ENCODE data around the gene MAP3K6.

MAP3K6 gene

GRCh38 chr1:27383661-27384060 lies 16.9 kb upstream of the MAP3K6 start:
- TF ChIP-seq MAX (IDR thresholded peaks at IDR 0.05; ENCODE audit: low read depth, low read length) = no peak
- TF ChIP-seq MYC (IDR thresholded peaks at IDR 0.05; ENCODE audit: low read depth, low read length) = no peak
- no peak for TF ChIP-seq CTCF (IDR thresholded peaks at IDR 0.05; ENCODE audit: low read depth, low read length)
- no peak for TF ChIP-seq POLR2A (IDR thresholded peaks at IDR 0.05; ENCODE audit: extremely low read depth, insufficient read length)
- DNase-seq (ENCODE audit: low read depth) = no peak
- no peak overlapping the region for H3K4me3 ChIP-seq (ENCODE audit: low read depth, low read length)

GRCh38 chr1:27383039-27383605 lies 16.4 kb upstream of the MAP3K6 start, which contains the start of gene CD164L2:
TSS of gene CD164L2 (minus strand) at chr1:27383333. CDS start at chr1:27383239, 94 bp downstream.
- H3K4me3 ChIP-seq (ENCODE audit: low read depth, low read length) = no peak within 1 kb of the TSS
- DNase-seq (ENCODE audit: low read depth) = no peak
- no peak for TF ChIP-seq CTCF (IDR thresholded peaks at IDR 0.05; ENCODE audit: low read depth, low read length)
- TF ChIP-seq POLR2A (IDR thresholded peaks at IDR 0.05; ENCODE audit: extremely low read depth, insufficient read length) = no peak
- TF ChIP-seq MYC (IDR thresholded peaks at IDR 0.05; ENCODE audit: low read depth, low read length) = no peak
- no peak for TF ChIP-seq MAX (IDR thresholded peaks at IDR 0.05; ENCODE audit: low read depth, low read length)

GRCh38 chr1:27381969-27382762 lies 15.4 kb upstream of the MAP3K6 start:
- H3K4me3 ChIP-seq (ENCODE audit: low read depth, low read length) = no peak overlapping the region
- TF ChIP-seq MAX (IDR thresholded peaks at IDR 0.05; ENCODE audit: low read depth, low read length) (no peak), MYC (IDR thresholded peaks at IDR 0.05; ENCODE audit: low read depth, low read length) (no peak), POLR2A (IDR thresholded peaks at IDR 0.05; ENCODE audit: extremely low read depth, insufficient read length) (no peak), CTCF (IDR thresholded peaks at IDR 0.05; ENCODE audit: low read depth, low read length) (no peak)
- no peak for DNase-seq (ENCODE audit: low read depth)

- TF ChIP-seq CTCF (IDR thresholded peaks at IDR 0.05; ENCODE audit: low read depth, low read length) (no peak), MAX (IDR thresholded peaks at IDR 0.05; ENCODE audit: low read depth, low read length) (no peak), POLR2A (IDR thresholded peaks at IDR 0.05; ENCODE audit: extremely low read depth, insufficient read length) (no peak), MYC (IDR thresholded peaks at IDR 0.05; ENCODE audit: low read depth, low read length) (no peak)
- DNase-seq (ENCODE audit: low read depth) = no peak
- no peak overlapping the region for H3K4me3 ChIP-seq (ENCODE audit: low read depth, low read length)
Measured at GRCh38 chr1:27380766-27381733, 14.3 kb upstream of the MAP3K6 start.

- no peak for DNase-seq (ENCODE audit: low read depth)
- H3K4me3 ChIP-seq (ENCODE audit: low read depth, low read length) = no peak overlapping the region
- TF ChIP-seq MYC (IDR thresholded peaks at IDR 0.05; ENCODE audit: low read depth, low read length) (no peak), POLR2A (IDR thresholded peaks at IDR 0.05; ENCODE audit: extremely low read depth, insufficient read length) (no peak), MAX (IDR thresholded peaks at IDR 0.05; ENCODE audit: low read depth, low read length) (no peak), CTCF (IDR thresholded peaks at IDR 0.05; ENCODE audit: low read depth, low read length) (no peak)
Measured at GRCh38 chr1:27380224-27380623, 13.5 kb upstream of the MAP3K6 start.
